Hindlimb muscle (tissue), 1 donor: ENCODE measurements around the gene DLX2. TPM values are rescaled to one million over a fixed set of nuclear protein-coding genes. Genes with fewer than 3 reads are reported as not detected.

Experiments used
- DNase-seq: peaks from one replicate; pipeline ENCODE4 v3.0.0-alpha.2; 2013
- polyA plus RNA-seq: library from polyadenylated mRNA; unstranded; fragments of 120-200 nt; gene quantifications from one replicate; pipeline ENCODE4 v1.2.1, GENCODE V29; 2013; ENCODE audit not compliant: insufficient read length

The DLX2 gene
- polyA plus RNA-seq, 1 donor = not detected

- no peak for DNase-seq
Measured at GRCh38 chr2:172052000-172052983, 50.4 kb downstream of the DLX2 start.

- no peak for DNase-seq
Measured at GRCh38 chr2:172050479-172051125, 52.1 kb downstream of the DLX2 start.

GRCh38 chr2:172049567-172050120 is 53.1 kb downstream of the DLX2 start:
- DNase-seq = no peak

Other genes with a start within 250 kb of the DLX2 start
- 23.6 TPM for gene SLC25A12, start 208.7 kb downstream of the DLX2 start, polyA plus RNA-seq
- 31.9 TPM for gene HAT1, start 180.4 kb downstream of the DLX2 start, polyA plus RNA-seq
- gene METAP1D, start 102.9 kb downstream of the DLX2 start, polyA plus RNA-seq = 14.2 TPM
- gene DLX1, start 17.4 kb downstream of the DLX2 start, polyA plus RNA-seq = not detected